GM21528 (cell line): ENCODE data around the gene RALGAPB.

ENCODE experiments used
- ATAC-seq: cut with Tn5 transposase; IDR thresholded peaks from one replicate; pipeline ENCODE4 v1.9.1; 2021; ENCODE audit warnings: mild to moderate bottlenecking, moderate library complexity; ENCODE audit not compliant: unreplicated experiment, low FRiP score

The RALGAPB gene

DNA sequence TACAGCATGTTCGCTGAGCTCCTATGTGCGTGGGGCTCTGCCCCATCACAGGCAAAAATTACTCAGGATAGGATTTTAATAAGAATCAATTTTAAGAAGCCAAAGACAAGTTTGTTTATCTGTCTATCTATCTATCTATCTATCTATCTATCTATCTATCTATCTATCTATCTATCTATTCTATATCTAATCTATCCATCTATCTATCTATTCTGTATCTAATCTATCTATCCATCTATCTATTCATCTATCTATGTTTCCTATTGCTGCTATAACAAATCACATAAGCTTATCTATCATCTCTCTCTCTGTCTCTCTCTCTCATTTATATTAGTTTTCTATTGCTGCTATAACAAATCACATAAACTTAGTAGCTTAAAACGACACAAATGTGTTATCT, 130.6 kb downstream of the RALGAPB start:
- ATAC-seq, result no peak

GRCh38 chr20:38604873-38605303, 132.2 kb downstream of the RALGAPB start:
- no peak for ATAC-seq

GRCh38 chr20:38607351-38607750, 134.7 kb downstream of the RALGAPB start:
- ATAC-seq, result no peak

- no peak for ATAC-seq
Measured at GRCh38 chr20:38608188-38608587, 135.5 kb downstream of the RALGAPB start.

DNA sequence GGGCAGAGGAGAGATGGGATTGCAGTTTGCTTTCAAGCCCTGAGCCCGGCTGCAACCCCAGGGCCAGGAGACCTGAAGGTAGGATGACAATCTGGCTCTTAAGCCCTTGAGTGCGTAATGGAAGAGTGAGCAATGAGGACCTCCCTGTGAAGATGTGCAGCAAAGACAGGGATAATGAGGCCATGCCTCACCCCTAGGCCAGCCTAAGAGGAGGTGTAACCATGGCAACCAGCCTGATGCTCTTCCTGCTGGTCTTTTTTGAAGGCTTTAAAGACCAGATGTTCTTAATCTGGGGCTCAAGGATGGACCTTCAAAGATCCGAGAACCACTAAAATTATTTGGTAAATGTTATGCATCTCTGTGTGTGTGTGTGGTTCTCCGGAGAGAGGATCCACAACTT, 137.2 kb downstream of the RALGAPB start:
- no peak for ATAC-seq

DNA sequence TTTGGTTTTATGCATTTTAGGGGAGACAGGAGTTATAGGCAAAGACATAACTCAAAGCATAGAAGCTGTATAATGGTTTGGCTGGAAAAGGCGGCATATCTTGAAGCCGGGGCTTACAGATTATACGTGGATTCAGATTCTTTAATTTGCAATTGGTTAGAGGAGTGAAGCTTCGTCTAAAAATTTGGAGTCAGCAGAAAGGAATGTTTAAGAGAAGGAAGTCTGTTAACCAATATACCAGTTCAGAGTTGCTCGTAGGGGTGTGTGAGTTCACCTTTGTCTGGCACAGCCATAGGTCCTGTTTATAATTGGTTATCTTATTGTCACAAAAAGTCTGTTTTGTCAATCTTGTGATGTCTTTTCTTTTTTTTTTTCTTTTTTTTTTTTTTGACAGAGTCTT, 137.9 kb downstream of the RALGAPB start:
- no peak for ATAC-seq

GRCh38 chr20:38612751-38613515, 140.3 kb downstream of the RALGAPB start:
- no peak for ATAC-seq

DNA sequence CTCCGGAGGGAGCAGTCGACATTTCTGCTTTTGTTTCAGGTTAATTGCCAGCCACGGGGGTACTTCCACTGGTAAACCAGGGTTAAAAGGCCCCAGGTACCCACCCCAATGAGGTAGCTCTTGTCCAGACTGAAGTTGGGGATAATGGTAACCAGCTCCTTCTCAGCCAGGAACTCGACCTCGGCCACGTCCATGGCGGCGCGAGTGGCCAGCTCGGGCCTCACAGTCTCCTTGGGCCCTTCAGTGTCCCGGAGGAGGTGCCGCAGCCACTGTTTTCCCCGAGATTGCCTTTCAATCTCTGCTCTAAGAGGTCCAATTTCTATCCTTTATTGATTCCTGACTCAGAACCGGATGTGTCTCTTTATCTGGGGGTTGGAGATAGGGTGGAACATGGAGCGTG, 142.6 kb downstream of the RALGAPB start:
- no peak for ATAC-seq

GRCh38 chr20:38616457-38616856, 143.8 kb downstream of the RALGAPB start:
- ATAC-seq, result no peak

DNA sequence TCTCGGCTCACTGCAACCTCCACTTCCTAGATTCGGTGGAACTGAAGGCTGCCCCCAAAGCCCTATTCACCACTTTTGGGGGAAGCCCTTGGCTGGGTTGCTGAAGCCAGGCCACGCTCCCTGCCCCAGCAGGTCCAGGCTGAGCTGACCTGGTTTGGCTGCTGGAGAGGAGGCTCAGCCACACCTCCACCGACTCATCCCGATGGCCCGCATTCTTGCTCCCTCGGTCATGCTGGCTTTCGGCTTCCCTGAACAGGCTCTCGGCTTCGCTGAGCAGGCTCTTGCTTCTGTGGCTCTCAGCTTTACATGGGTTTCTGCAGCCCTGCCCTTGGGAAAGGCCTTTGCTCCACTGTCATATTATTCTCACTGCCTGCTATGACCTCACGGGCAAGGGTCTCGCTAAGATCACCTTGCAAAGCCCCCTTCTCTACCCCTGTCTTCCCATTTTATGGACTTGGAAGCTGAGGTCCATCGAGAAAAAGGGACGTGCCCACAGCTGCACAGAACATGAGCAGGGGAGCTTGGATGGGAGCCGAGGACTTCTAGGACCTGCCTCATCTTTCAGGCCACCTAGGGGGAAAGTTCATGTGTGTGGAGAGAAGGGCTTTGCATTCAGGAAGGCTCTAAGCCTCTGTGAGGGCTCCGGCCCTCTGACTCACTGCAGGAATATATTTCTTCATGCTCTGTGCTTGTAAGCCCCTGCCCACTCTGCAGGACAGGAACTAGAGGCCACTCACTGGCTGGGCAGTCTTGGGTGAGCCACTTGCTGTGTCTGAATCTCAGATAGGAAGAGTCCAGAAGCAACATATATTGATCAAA, 144.6 kb downstream of the RALGAPB start:
- no peak for ATAC-seq

DNA sequence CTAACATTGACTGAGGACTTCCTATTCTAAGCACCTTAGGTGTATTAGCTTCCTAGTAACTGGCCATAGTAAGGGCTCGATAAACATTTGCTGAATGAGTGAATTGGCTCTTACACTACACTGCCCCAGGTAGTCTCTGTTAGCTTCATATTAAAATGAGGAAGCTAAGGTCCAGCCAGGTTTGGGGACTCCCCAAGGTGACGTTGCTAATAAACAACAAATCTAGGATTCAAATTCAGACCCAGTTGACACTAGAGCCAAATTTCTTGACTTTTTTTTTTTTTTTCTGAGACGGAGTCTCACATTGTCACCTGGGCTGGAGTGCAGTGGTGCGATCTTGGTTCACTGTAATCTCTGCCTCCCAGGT, 145.2 kb downstream of the RALGAPB start:
- ATAC-seq, result no peak

DNA sequence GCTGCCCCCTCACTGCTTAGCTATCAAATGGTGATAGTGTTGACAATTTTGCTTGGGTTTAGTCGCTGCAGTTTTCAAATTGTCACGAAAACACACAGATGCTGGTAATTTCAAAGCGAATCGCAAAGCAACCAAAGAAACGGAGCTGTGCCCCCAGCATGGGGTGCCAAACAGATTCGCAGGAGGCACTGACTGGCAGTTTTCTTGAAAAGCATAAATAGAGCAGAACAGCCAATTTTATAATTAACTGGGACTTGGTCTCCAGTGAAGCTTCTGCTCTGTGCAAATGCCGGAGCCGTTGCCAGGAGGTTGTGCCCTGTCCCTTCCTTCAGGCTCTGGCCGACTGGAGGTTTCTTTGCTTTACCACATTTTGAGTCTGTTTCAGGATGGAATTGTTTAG, 147.8 kb downstream of the RALGAPB start:
- no peak for ATAC-seq

- no peak for ATAC-seq
Measured at GRCh38 chr20:38623061-38623460, 150.4 kb downstream of the RALGAPB start.

DNA sequence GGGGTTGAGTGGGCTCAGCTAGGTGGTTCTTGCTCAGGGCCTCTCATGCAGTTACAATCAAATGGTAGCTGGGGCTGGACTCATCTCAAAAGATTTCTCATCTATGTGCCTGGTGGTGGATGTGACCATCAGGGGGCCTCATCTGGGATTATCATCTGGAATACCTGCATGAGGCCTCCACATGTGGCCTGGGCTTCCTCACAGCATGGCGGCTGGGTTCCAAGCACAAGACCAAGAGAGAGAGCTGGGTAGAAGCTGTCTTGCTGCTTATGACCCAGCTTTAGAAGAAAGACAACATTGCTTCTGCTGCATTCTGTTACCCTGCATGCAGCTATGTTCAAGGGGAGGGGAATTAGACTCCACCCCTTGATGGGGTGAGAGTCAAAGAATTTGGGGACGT, 151.4 kb downstream of the RALGAPB start:
- ATAC-seq, result no peak

DNA sequence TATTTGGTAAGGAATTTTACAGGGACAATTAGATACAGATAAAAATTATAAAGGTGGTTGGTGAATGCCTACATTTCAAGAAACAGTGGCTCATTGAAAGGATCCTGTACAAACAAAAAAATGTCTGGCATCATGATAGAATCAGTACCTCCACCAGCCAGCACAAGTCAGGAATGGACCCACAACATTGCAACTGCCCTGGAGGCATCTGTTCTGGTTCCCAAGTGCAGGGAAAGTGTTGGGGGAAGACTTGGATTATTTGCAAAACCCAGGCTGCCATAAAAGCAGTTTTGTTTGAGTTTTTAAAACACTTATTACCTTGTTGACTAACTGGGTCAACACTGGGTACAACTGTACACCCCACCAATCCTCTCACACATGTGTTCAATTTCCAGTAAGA, 153.3 kb downstream of the RALGAPB start:
- no peak for ATAC-seq

DNA sequence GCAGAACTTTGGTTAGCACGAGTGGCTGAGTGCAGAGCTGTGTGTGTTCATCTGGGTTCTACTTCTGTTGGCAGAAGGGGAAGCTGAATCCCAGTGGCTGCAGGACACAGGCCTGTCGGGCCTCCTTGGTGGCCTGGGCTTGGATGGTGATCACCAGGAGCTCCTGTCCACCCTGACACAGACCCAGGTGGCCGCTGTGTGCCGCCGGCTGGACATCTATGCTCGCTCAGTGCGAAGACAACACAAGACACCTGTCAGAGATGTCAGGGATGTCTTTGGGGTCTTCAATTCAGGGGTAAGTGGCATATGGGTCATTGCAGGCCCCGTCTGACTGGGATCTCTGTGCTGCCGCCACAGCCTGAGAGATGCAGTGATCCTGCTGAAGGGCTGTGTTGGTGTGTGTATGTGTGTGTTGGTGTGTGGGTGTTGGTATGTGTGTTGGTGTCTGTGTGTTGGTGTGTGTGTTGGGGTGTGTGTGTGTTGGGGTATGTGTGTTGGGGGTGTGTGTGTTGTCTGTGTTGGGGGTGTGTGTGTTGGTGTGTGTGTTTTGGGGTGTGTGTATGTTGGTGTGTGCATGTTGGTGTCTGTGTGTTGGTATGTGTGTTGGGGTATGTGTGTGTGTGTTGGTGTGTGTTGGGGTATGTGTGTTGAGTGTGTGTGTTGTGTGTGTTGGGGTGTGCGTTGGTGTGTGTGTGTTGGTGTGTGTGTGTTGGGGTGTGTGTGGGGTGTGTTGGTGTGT, 154.4 kb downstream of the RALGAPB start:
- no peak for ATAC-seq
